Ishikawa (cell line): Measurements from ENCODE around the gene KIF12.

ENCODE experiments used
- CEBPB ChIP-seq: IDR thresholded peaks from 2 replicates; pipeline ENCODE4 v1.6.1; 2012
- TF ChIP-seq, protein P1 (sequence below): IDR thresholded peaks from 2 replicates; pipeline ENCODE4 v1.6.1; 2012

GRCh38 chr9:114117996-114118830 is 19.1 kb upstream of the KIF12 start:
- TF ChIP-seq CEBPB, result no peak
- TF ChIP-seq, protein P1, sequence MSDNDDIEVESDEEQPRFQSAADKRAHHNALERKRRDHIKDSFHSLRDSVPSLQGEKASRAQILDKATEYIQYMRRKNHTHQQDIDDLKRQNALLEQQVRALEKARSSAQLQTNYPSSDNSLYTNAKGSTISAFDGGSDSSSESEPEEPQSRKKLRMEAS, result no peak
